ENCODE data around the gene SPOCK1. TPM values are rescaled to one million over a fixed set of nuclear protein-coding genes. Genes with fewer than 3 reads are reported as not detected.
"Not testable (repeated sequence)": the region's sequence is repeated elsewhere in the genome, so short reads cannot be mapped to it uniquely, and the experiment has no call there.

Gene SPOCK1
- total RNA-seq, 2 experiments from 2014 or later = 0.16 to 0.38 TPM

DNA sequence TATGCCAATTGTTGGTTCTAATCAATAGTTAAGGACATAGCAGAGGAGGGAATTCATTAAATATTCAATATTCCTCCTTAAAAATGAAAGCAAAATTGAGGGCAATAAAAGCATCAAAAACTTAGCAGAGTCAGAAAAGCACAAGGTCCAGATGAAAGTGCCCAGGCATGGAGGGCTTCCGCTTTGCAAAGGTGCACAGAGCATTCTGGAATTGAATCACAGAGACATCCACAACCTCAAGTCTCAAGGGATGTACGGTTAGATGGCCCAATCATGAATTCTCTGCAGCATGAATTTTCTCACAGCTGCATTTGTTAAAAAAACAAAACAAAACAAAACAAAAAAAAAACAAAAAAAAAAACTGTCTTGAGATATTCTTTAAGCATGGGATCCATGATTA, 253.7 kb downstream of the SPOCK1 start:
- CTCF ChIA-PET = no interaction called here
- no peaks in the 10 kb centered on the region for H3K9me3 Mint-ChIP-seq (ENCODE audit: low read depth)

GRCh38 chr5:137240285-137240684, 258.8 kb downstream of the SPOCK1 start:
- Mint-ChIP-seq H3K9me3 (ENCODE audit: low read depth) (no peaks in the 10 kb centered on the region), H3K4me3 (no peak overlapping the region), H3K36me3 (no peaks in the 10 kb centered on the region), H3K27me3 (peaks cover 2% of the 10 kb centered on the region), H3K4me1 (no peaks in the 10 kb centered on the region), H3K27ac (no peak overlapping the region)
- no peak for ATAC-seq
- CTCF ChIA-PET = no interaction called here
- DNase-seq = no peak

More for the DNA sequence above, 253.7 kb downstream of the SPOCK1 start:
- no peak overlapping the region for H3K4me3 Mint-ChIP-seq
- no peaks in the 10 kb centered on the region for H3K27me3 Mint-ChIP-seq
- ATAC-seq = no peak
- H3K4me1 Mint-ChIP-seq = no peaks in the 10 kb centered on the region
- DNase-seq = no peak
- no peaks in the 10 kb centered on the region for H3K36me3 Mint-ChIP-seq
- H3K27ac Mint-ChIP-seq = no peak overlapping the region

- CTCF ChIA-PET = no interaction called here
- H3K4me1 Mint-ChIP-seq = no peaks in the 10 kb centered on the region
- no peaks in the 10 kb centered on the region for H3K36me3 Mint-ChIP-seq
- no peak for DNase-seq
- no peak for ATAC-seq
- no peaks in the 10 kb centered on the region for H3K9me3 Mint-ChIP-seq (ENCODE audit: low read depth)
- peaks cover 2% of the 10 kb centered on the region for H3K27me3 Mint-ChIP-seq
- no peak overlapping the region for H3K4me3 Mint-ChIP-seq
- H3K27ac Mint-ChIP-seq = no peak overlapping the region
Observed at GRCh38 chr5:137236849-137237507, 262.1 kb downstream of the SPOCK1 start.

DNA sequence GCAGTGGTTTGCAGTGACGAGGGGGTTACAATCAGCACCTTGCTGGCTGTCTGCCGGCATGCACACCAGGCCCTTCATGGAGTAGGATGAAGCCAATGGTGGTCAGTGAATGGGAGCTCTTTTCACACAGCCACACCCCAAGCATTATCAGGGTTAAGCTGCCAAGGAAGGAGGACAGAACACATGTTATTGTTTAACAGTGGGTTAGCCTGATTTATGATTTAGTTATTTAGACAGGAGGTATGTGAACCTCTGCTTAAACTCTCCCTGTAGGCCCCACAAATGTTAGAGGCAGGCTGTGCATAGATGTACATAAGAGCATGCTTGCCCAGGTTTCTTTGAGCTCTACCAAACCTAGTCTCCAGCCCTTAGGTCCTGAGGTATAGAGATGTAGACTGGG, 262.9 kb downstream of the SPOCK1 start:
- no peaks in the 10 kb centered on the region for H3K9me3 Mint-ChIP-seq (ENCODE audit: low read depth)
- ATAC-seq (no peak), DNase-seq (no peak)
- CTCF ChIA-PET = no interaction called here
- no peak overlapping the region for H3K27ac Mint-ChIP-seq
- no peaks in the 10 kb centered on the region for H3K4me1 Mint-ChIP-seq
- no peak overlapping the region for H3K4me3 Mint-ChIP-seq
- no peaks in the 10 kb centered on the region for H3K36me3 Mint-ChIP-seq
- peaks cover 2% of the 10 kb centered on the region for H3K27me3 Mint-ChIP-seq

GRCh38 chr5:137234973-137235943, 263.9 kb downstream of the SPOCK1 start:
- DNase-seq (no peak), ATAC-seq (no peak)
- Mint-ChIP-seq H3K4me3 (no peak overlapping the region), H3K4me1 (no peaks in the 10 kb centered on the region), H3K36me3 (no peaks in the 10 kb centered on the region), H3K9me3 (ENCODE audit: low read depth) (no peaks in the 10 kb centered on the region), H3K27me3 (peaks cover 2% of the 10 kb centered on the region), H3K27ac (no peak overlapping the region)
- CTCF ChIA-PET = no interaction called here

- H3K9me3 Mint-ChIP-seq (ENCODE audit: low read depth) = no peaks in the 10 kb centered on the region
- no peaks in the 10 kb centered on the region for H3K4me1 Mint-ChIP-seq
- ATAC-seq (no peak), DNase-seq (no peak)
- H3K27me3 Mint-ChIP-seq = peaks cover under 1% of the 10 kb centered on the region
- CTCF ChIA-PET = no interaction called here
- no peaks in the 10 kb centered on the region for H3K36me3 Mint-ChIP-seq
- no peak overlapping the region for H3K27ac Mint-ChIP-seq
- no peak overlapping the region for H3K4me3 Mint-ChIP-seq
Observed at GRCh38 chr5:137233726-137234125, 265.4 kb downstream of the SPOCK1 start.

GRCh38 chr5:137233304-137233703, 265.8 kb downstream of the SPOCK1 start:
- H3K4me3 Mint-ChIP-seq; H3K36me3 Mint-ChIP-seq; H3K4me1 Mint-ChIP-seq; ATAC-seq; H3K27ac Mint-ChIP-seq; DNase-seq; H3K27me3 Mint-ChIP-seq; H3K9me3 Mint-ChIP-seq (ENCODE audit: low read depth); CTCF ChIA-PET: not testable (repeated sequence)

DNA sequence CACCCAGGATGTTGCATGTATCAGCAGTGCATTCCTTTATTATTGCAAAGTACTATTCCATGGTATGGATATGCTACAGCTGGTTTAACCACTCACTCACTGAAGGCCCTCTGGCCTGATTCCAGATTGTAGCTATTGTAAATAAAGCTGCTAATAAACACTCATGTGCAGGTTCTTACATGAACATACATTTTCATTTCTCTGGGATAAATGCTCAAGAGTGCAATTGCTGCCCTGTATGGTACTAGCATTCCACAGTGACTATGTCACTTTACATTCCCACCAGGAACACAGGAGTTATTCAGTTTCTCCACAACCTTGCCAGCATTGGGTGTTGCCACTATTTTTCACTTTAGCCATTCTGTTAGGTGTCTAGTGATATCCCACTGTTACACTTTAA, 267.6 kb downstream of the SPOCK1 start:
- Mint-ChIP-seq H3K9me3 (ENCODE audit: low read depth) (no peaks in the 10 kb centered on the region), H3K4me3 (no peak overlapping the region), H3K36me3 (no peaks in the 10 kb centered on the region), H3K27me3 (no peaks in the 10 kb centered on the region), H3K27ac (no peak overlapping the region), H3K4me1 (no peaks in the 10 kb centered on the region)
- ATAC-seq (no peak), DNase-seq (no peak)
- CTCF ChIA-PET = no interaction called here

GRCh38 chr5:137228816-137229215, 270.3 kb downstream of the SPOCK1 start:
- H3K9me3 Mint-ChIP-seq (ENCODE audit: low read depth) = no peaks in the 10 kb centered on the region
- H3K4me1 Mint-ChIP-seq = no peaks in the 10 kb centered on the region
- DNase-seq = no peak
- H3K27ac Mint-ChIP-seq = no peak overlapping the region
- H3K27me3 Mint-ChIP-seq = no peaks in the 10 kb centered on the region
- no peaks in the 10 kb centered on the region for H3K36me3 Mint-ChIP-seq
- H3K4me3 Mint-ChIP-seq = no peak overlapping the region
- ATAC-seq = no peak
- CTCF ChIA-PET = no interaction called here

DNA sequence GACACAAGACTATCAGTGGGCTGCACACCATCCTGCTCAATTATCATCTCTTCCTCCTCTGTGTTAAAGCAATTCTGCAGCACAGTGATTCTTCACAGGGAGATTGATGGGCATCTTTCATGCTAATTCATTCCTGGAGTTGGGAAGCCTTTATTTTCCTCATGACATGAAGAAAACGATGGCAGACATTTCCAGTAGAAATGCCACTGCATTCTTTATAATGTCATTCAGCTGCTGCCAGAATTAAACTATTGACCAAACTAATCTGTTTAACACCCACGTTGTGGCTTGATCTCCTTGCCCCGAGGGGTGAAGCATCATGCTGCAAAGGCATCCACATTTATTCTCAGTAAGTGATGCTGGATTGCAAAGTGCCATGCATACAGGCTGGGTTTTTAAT, 273.0 kb downstream of the SPOCK1 start:
- Mint-ChIP-seq H3K27ac (no peak overlapping the region), H3K27me3 (peaks cover 7% of the 10 kb centered on the region), H3K4me1 (no peaks in the 10 kb centered on the region), H3K9me3 (ENCODE audit: low read depth) (no peaks in the 10 kb centered on the region), H3K4me3 (no peak overlapping the region), H3K36me3 (no peaks in the 10 kb centered on the region)
- no peak for ATAC-seq
- CTCF ChIA-PET = no interaction called here
- DNase-seq = no peak

GRCh38 chr5:137223324-137224295, 275.5 kb downstream of the SPOCK1 start:
- no peak overlapping the region for H3K4me3 Mint-ChIP-seq
- CTCF ChIA-PET = no interaction called here
- DNase-seq (no peak), ATAC-seq (no peak)
- H3K36me3 Mint-ChIP-seq = no peaks in the 10 kb centered on the region
- H3K9me3 Mint-ChIP-seq (ENCODE audit: low read depth) = no peaks in the 10 kb centered on the region
- no peaks in the 10 kb centered on the region for H3K4me1 Mint-ChIP-seq
- H3K27me3 Mint-ChIP-seq = peaks cover 9% of the 10 kb centered on the region
- no peak overlapping the region for H3K27ac Mint-ChIP-seq

- Mint-ChIP-seq H3K9me3 (ENCODE audit: low read depth) (no peaks in the 10 kb centered on the region), H3K4me1 (no peaks in the 10 kb centered on the region), H3K27ac (no peak overlapping the region), H3K36me3 (no peaks in the 10 kb centered on the region), H3K27me3 (peaks cover 9% of the 10 kb centered on the region), H3K4me3 (no peak overlapping the region)
- CTCF ChIA-PET = interaction anchor here (1.1 kb wide), 1 partner anchor 26 kb away, joined by 3 read pairs; no protein-coding TSS in a partner anchor
- ATAC-seq (no peak), DNase-seq (no peak)
Observed at GRCh38 chr5:137221943-137222342, 277.2 kb downstream of the SPOCK1 start.

DNA sequence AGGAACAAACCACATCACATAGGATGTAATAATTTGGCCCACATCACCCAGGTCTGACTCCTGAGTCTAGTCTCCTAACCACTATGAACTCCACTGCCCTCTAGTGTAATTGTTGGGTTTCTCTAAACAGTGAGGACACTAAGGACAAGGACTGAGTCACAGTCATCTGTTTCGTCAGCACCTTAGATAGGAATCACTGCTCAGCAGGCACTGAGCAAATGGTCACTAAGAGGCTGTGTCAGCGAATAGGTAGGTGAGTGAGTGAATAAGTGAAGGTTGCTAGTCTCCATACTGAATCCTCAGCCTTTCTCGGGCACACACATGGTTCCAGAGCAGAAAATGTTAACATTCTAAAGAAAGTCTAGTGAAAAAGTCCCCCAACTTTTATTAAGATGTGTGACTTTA, 278.6 kb downstream of the SPOCK1 start:
- Mint-ChIP-seq H3K4me1 (no peaks in the 10 kb centered on the region), H3K9me3 (ENCODE audit: low read depth) (no peaks in the 10 kb centered on the region), H3K27ac (no peak overlapping the region), H3K27me3 (peaks cover 9% of the 10 kb centered on the region), H3K4me3 (no peak overlapping the region), H3K36me3 (no peaks in the 10 kb centered on the region)
- no peak for DNase-seq
- ATAC-seq = no peak
- CTCF ChIA-PET = no interaction called here

All from activated CD8-positive, alpha-beta memory T cell treated with anti-CD3 and anti-CD28 coated beads, Interleukin-2, amount 10 ng/mL, durations not matched to agents 7 days and 5 days (primary cell).